SH-SY5Y (cell line): ENCODE data around the gene MICAL3.

Source experiments
- GATA2 ChIP-seq: IDR thresholded peaks from 2 replicates; pipeline ENCODE4 v1.6.1; 2011; ENCODE audit warnings: mild to moderate bottlenecking, low read depth, low read length
- GATA3 ChIP-seq: IDR thresholded peaks from 2 replicates; pipeline ENCODE4 v1.6.1; 2011; ENCODE audit warnings: low read depth, mild to moderate bottlenecking, low read length, moderate library complexity

GRCh38 chr22:17902960-17903359 is 121.4 kb downstream of the MICAL3 start:
- TF ChIP-seq GATA2 (no peak), GATA3 (no peak)
